ENCODE data around the gene GP1BB.

Gene GP1BB

GRCh38 chr22:19742160-19743066, 19.1 kb downstream of the GP1BB start:
- no peak for DNase-seq

GRCh38 chr22:19743081-19743480, 19.7 kb downstream of the GP1BB start:
- DNase-seq = no peak

- DNase-seq = no peak
Observed at GRCh38 chr22:19743651-19744050, 20.3 kb downstream of the GP1BB start.

DNA sequence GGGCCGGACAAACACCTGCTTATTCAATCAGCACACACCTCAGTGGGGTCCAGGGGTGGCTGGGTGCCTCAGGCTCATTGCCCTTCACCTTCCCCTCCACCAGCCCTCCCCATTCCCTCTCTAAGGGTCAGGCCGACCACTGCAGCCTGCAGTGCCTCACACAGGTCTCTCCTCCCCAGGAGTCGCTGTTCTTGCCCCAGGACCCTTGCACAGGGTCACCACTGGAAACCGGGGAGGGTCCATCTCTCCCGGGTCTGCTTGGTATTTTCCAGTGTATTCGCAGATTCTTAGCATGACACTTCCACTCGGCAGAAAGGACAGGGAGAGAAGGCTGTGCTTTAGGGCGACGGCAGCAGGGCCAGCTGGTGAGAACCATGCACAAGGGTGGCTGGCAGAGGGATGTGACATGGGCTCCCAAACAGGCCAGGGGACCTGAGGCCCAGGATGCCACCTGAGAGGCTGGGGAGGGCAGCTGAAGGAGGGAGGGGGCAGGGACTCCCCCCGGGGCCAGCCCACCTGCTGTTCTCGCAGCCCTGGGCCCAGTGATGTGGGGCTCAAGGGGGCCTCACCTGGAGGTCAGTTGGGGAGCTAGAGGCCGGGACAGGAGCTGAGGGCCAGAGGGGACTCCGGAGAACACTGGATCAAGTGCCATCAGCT, 21.1 kb downstream of the GP1BB start:
- DNase-seq = no peak

DNA sequence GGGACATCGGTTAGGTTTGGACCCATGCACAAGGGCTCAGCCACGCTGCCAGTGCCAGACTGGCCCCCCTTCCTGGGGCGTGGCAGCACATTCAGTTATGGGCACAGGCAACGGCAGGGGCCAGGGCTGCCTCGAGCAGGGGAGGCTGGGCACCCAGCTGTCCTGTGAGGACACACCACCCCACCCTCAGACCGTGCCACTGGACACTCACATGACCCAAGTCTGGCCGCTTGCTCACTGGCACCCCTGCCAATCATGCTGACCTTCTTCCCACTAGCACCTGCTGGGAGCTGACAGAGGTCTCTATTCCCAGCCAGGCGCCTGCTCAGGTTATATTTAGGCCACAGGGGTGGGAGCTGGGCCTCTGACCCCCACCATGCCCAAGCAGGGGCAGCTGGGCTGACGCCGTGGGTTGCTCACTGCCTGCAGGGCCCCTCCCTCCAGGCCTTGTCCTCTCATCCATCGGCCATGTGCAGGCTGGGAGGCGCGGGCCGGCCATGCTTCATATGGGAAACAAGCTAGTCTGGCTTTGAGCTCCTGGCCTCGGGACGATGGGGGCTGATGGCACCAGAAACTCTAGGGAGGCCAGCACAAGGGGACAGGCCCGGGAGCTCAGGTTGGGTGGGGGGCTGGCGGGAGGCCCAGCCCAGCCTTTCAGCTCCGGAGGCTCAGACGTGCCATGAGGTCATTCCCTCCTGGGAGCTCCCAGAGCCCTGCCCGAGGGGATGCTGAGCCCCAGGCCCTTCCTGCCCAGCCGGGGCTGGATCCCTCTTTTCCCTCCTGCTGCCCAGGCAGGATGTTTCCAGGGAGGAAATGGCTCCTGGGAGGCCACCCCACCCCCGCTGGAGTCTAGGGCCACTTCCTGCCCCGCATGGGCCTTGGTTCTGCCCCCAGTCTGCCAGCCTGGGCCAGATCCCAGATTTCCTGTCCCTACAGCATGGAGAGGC, 22.1 kb downstream of the GP1BB start:
- no peak for DNase-seq

- DNase-seq = no peak
Observed at GRCh38 chr22:19746726-19747125, 23.4 kb downstream of the GP1BB start.

- no peak for DNase-seq
Observed at GRCh38 chr22:19747551-19747950, 24.2 kb downstream of the GP1BB start.

- no peak for DNase-seq
Observed at GRCh38 chr22:19748139-19748538, 24.8 kb downstream of the GP1BB start.

GRCh38 chr22:19748991-19749664, 25.8 kb downstream of the GP1BB start:
- DNase-seq = no peak

- DNase-seq = no peak
Observed at GRCh38 chr22:19749876-19750275, 26.5 kb downstream of the GP1BB start.

DNA sequence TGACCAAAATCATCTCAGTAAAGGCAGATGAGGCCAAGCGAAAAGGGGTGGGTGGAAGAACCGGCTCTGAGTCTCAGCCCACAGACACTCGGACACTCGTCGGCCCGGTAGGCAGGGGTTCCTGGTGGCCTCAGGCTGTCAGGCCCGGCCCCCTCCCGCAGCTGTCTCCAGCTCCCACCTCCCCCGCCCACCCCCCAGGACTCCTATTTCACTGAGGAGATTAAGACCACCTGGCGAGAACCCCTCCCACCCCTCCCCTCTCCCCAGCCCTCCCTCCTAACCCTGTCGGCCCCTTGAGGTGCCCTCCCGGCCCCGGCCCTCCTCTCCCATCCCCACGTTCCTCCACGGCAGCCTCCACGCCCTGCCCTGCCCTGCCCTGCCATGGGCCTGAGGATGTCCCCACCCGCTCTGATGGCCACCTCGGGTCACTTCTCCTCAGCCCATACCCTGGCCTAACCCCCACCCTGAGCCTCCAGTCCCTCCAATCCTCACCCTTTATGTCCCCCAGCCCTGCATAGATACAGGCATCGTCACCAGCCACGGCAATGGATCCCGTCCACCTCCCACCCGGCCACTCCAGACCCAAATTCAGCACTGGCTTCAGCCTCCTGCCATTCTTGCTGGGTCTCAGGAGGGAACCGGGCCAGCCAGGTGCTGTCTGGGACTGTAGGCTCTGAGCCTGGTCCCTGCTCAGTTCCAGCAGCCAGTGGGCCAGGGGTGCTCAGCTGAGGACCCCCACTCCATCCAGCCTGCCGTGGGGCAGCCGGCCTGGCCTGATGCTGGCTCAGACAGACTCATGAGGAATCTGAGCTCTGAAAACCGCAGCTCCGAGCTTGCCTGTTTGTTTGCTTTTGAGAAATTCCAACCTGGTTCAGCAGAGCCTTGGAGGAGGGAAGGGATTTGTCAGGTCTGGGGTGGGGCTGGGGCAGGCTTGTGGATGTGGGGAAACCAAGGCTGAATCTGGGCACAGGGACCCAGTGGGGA, 27.5 kb downstream of the GP1BB start:
- no peak for DNase-seq

GRCh38 chr22:19751497-19752245, 28.3 kb downstream of the GP1BB start:
- no peak for DNase-seq

DNA sequence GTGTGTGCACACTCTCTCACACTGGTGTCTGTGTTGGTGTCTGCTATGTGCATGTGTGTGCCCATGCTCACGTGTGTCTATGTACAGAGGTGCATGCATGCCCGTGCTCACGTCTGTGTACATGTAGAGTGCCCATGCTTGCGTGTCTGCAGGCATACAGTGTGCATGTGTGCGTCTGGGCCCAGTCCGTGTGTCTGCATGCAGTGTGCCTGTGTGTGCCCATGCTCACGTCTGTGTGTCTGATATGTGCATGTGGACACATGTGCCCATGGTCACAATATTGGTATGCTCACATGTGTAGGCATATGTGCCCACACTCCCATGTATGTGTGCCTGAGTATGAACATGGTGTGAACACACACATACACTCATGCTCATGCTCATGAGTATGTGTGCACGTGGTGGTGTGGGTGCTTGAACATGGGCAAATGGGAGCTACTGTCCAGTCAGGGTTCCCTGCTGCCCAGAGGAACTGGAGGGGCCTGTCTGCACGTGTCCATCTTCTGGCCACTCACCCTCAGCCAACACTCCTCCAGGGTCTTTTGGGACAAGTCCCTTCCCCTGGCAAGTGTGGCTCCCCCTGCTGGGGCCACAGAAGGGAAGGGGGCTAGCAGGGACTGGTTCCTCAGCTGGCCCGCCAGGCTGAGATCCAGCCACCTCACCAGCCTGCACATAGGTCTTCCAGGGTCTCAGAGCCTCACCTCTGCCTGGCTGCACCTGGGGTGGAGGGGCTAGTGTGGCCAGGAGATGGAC, 29.9 kb downstream of the GP1BB start:
- DNase-seq = no peak

DNA sequence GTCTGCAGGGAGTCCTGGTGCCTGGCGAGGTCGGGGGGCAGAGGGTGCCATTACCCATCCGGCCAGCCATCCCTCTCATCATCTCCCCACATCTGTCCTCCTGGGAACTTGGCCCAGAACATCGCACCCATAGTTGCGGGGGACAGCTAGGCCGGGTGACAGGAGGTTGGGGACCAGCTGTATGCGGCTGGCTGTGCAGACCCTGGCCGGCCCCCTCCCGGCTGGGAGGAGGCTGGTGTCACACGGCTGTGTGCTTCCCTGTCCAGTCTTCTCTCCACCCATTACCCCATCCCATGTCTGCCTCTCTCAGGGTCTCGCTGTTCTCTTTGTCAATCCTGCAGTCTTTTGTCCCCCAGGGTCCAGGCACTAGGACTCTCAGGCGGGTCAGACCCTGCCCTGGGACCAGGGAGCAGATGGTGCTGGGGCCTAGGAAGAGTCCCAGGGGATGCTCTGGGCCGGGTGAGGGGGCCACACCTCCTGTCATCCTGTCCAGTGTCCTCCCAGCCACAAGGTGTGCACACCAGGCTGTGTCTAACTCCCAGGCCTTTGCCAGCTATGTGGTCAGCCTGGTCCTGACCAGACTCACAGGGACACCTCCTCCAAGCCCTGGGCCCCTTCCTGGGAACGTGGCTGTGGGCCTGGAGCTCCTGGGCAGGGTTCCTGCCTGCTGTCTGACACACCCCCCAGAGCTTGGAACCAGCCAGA, 30.8 kb downstream of the GP1BB start:
- DNase-seq = no peak

GRCh38 chr22:19754701-19755144, 31.4 kb downstream of the GP1BB start:
- DNase-seq = no peak

DNA sequence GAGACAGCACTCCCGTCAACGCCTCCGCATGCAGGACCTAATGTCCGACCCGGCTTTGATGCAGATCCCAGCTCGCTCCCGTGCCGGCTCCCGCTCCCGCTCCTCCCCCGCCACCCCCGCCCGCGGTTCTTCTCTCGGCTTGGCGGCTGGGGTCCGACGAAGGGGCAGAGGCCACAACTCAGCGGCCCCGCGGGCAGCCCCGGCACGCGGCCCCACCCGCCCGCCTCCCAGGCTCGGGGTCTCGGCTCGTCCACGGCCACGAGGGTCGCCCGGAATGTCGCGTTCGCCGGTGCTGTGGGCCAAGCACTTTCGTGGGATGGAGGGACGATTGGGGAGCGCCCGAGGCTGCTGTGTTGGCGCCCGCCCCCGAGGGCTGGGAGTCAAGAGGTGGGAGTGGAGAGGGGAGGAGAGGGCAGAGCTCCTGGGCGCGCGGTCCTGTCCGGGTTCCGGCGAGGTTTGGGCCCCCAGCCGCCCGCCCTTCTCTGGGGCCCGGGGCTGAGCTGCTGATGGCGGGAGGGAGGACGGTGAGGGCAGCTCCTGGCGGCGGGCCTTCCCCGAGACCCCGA, 31.9 kb downstream of the GP1BB start:
- DNase-seq = no peak

GRCh38 chr22:19755722-19756287, 32.5 kb downstream of the GP1BB start:
- DNase-seq = no peak
